HG03159 (cell line): ENCODE results near the gene ANGEL2.
"Not testable (repeated sequence)": the region's sequence is repeated elsewhere in the genome, so short reads cannot be mapped to it uniquely, and the experiment has no call there.

Source experiments
- ATAC-seq: cut with Tn5 transposase; IDR thresholded peaks from one replicate; pipeline ENCODE4 v1.9.1; 2021; ENCODE audit warnings: mild to moderate bottlenecking, moderate library complexity; ENCODE audit not compliant: unreplicated experiment

ANGEL2 gene

GRCh38 chr1:213020016-213020415 is 4.3 kb upstream of the ANGEL2 start:
- no peak for ATAC-seq

GRCh38 chr1:213019450-213019849 is 3.8 kb upstream of the ANGEL2 start:
- ATAC-seq = no peak

GRCh38 chr1:213017447-213018273 is 2.0 kb upstream of the ANGEL2 start:
- ATAC-seq = no peak

- no peak for ATAC-seq
These were observed 1.0 kb downstream of the ANGEL2 start for GRCh38 chr1:213014642-213015041.

- ATAC-seq = no peak
These were observed 7.1 kb downstream of the ANGEL2 start for GRCh38 chr1:213008564-213008963.

- ATAC-seq = no peak
These were observed 12.4 kb downstream of the ANGEL2 start for GRCh38 chr1:213003256-213003655.

- no peak for ATAC-seq
These were observed 20.7 kb downstream of the ANGEL2 start for GRCh38 chr1:212994926-212995325.

- ATAC-seq = not testable (repeated sequence)
These were observed 21.7 kb downstream of the ANGEL2 start for GRCh38 chr1:212993960-212994359.

- ATAC-seq = no peak
These were observed 25.4 kb downstream of the ANGEL2 start for GRCh38 chr1:212990276-212990675.

GRCh38 chr1:212987702-212988322 is 27.9 kb downstream of the ANGEL2 start:
- ATAC-seq = no peak

GRCh38 chr1:212986551-212986950 is 29.1 kb downstream of the ANGEL2 start:
- ATAC-seq = no peak

- no peak for ATAC-seq
These were observed 31.0 kb downstream of the ANGEL2 start for GRCh38 chr1:212984522-212985291.

GRCh38 chr1:212983482-212983881 is 32.2 kb downstream of the ANGEL2 start:
- ATAC-seq = no peak

- ATAC-seq = no peak
These were observed 33.1 kb downstream of the ANGEL2 start for GRCh38 chr1:212982430-212983152.

GRCh38 chr1:212981571-212982328 is 33.9 kb downstream of the ANGEL2 start:
- peak; percentile 60 for ATAC-seq

GRCh38 chr1:212981025-212981495 is 34.6 kb downstream of the ANGEL2 start:
- no peak for ATAC-seq

- no peak for ATAC-seq
These were observed 35.4 kb downstream of the ANGEL2 start for GRCh38 chr1:212980123-212980785.

GRCh38 chr1:212979340-212980122 is 36.1 kb downstream of the ANGEL2 start:
- peak; percentile 49 for ATAC-seq
